GM19438 (cell line): ENCODE data around the gene METTL2B.

Source experiments
- ATAC-seq: cut with Tn5 transposase; IDR thresholded peaks from one replicate; pipeline ENCODE4 v1.9.1; 2021; ENCODE audit warnings: low read depth; ENCODE audit not compliant: unreplicated experiment

Gene METTL2B, protein sequence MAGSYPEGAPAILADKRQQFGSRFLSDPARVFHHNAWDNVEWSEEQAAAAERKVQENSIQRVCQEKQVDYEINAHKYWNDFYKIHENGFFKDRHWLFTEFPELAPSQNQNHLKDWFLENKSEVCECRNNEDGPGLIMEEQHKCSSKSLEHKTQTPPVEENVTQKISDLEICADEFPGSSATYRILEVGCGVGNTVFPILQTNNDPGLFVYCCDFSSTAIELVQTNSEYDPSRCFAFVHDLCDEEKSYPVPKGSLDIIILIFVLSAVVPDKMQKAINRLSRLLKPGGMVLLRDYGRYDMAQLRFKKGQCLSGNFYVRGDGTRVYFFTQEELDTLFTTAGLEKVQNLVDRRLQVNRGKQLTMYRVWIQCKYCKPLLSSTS

GRCh38 chr7:128476402-128477335 lies at the start of gene METTL2B:
TSS of gene METTL2B (plus strand) at chr7:128476748. CDS start at chr7:128476766, 18 bp downstream.
- peak; percentile 95 for ATAC-seq

- no peak for ATAC-seq
These were observed 49.2 kb upstream of the METTL2B start for GRCh38 chr7:128427289-128427891.

GRCh38 chr7:128430207-128430606 lies 46.3 kb upstream of the METTL2B start:
- no peak for ATAC-seq

DNA sequence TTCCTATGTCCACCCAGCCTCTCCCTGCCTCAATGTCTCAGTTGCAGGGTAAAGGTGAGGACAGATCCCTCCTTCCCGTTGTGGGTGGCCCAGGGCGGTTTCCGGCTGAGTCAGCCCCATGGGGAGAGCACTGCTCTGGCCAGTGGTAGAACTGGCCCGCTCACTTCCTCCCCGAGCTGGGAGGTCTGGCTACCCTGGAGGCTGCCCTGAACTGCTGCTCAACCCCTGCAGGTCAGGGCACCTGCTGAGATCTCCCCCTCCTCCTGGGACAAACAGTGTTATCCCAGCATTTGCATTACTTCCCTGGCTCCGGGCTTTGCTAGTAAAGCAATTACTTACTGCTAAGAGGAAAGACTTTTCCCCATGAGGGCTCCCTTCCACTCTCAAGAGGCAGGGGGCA lies 45.3 kb upstream of the METTL2B start:
- ATAC-seq: no peak

GRCh38 chr7:128431754-128432153 lies 44.8 kb upstream of the METTL2B start:
- ATAC-seq: no peak

- no peak for ATAC-seq
These were observed 41.9 kb upstream of the METTL2B start for GRCh38 chr7:128434413-128435326.

DNA sequence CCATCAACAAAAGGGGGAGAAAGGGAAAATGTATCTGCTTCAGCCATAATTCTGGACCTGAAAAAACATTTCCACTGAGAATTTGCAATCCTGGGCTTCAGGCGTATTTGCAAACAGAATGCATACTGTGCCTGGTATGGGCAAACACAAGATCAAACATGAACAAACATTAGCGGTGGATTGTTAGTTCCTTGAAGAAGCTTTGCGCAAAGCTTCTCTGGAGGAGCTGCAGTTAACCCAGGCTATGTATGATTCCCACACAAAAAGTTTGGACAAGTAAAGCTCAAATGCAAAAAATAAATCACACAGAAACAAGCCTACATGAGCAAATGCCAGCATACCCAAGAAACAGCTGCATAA lies 41.2 kb upstream of the METTL2B start:
- ATAC-seq: no peak

DNA sequence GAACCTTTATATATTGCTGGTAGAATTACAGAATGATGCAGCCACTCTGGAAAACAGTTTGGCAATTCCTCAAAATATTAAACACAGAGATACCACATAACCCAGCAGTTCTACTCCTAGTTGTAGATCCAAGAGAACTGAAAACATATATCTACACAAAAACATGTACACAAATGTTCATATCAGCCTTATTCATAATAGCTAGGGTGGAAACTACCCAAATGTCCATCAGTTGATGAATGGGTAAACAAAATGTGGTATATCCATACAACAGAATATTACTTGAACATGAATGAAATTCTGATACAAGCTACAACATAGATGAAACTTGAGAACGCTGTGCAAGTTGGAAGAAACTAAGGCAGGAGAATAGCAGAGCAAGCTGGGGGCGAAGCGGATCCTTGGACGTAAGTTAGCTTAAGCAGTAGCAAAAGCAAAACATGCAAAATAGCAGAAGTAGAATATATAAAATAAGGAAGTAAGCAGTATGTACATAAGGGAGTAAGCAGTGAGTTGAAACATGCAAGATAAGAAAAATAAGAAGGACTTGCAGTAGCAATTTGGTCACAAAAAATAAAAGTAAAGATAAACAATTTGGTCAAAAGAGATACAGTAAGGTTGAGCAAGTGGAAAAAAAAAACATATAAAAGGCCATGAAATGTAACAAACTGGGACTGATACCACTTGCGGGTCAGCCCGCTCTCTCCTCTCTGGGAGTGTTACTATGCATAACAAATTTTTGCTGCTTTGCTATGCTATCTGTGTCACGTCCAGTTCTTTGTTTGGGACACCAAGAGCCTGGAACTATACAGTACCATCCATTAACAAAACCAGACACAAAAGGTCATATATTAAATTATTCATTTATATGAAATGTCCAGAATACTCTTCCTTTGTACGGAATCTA lies 38.9 kb upstream of the METTL2B start:
- ATAC-seq: no peak

DNA sequence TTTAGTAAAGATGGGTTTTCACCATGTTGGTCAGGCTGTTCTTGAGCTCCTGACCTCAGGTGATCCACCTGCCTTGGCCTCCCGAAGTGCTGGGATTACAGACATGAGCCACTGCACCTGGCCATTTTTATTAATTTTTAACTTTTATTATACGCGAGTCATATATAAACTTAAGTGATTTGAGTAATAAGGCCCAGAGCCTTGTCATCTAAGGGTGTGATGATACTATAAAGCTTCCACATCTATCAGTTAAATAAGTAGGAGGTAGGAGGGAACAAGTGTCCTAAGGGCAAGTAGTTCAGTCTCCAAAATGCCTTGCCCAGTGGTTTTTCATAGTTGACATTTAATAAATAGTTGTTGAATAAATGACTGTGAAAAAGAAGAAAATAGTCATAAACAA lies 34.2 kb upstream of the METTL2B start:
- no peak for ATAC-seq

DNA sequence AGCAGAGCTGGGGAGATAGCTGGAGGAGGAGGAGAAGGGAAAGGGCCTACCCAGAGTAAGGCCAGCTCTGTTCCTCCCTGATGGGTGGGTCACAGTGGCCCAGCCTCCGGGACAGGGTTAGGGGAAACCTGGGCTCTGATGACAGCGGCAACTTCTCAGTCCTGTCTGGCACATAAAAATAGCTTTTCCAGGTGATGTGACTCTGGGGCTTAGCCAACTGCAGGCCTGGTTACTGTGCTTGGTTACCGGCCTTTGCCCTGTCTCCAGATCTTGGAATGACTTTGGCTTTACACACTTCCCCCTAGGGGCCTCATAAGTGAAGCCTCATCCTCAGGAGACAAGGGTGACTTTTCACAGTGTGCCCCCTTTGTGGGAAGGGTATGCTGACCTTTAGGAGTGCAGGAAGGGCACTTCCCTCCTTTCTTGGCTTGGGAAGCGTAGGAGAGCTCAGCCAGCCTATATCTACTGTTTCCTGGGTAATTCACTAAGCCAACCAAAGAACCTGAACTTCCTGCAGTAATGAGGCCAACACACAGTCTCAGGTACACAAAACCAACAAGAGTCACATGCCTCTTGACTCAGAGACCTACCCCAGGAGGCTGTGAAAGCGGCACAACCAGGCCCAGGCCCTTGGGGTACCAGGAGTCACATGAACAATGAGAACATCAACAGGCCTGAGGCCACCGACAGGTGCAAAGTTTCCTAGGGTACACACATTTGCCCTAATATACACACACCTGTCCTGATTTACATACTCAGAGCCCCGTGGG lies 32.5 kb upstream of the METTL2B start:
- no peak for ATAC-seq

- ATAC-seq: no peak
These were observed 30.2 kb upstream of the METTL2B start for GRCh38 chr7:128446306-128446705.

- no peak for ATAC-seq
These were observed 28.5 kb upstream of the METTL2B start for GRCh38 chr7:128447941-128448564.

- no peak for ATAC-seq
These were observed 27.7 kb upstream of the METTL2B start for GRCh38 chr7:128448751-128449302.

DNA sequence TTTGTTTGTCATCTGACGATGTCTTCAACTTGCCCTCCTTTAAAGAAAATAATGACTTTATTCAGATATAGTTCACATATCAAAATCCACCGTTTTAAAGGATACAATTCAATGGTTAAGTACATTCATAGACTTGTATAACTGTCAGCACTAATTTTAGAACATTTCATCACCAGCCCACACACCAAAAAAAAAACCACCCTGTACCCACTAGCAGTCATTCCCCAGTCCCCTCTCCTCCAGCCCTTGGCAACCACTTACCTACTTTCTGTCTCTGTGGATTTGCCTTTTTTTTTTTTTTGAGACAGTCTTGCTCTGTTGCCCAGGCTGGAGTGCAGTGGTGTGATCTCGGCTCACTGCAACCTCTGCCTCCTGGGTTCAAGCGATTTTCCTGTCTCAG lies 26.1 kb upstream of the METTL2B start:
- no peak for ATAC-seq

GRCh38 chr7:128450913-128451312 lies 25.6 kb upstream of the METTL2B start:
- no peak for ATAC-seq

- ATAC-seq: no peak
These were observed 24.0 kb upstream of the METTL2B start for GRCh38 chr7:128452552-128452951.
